GM12891 (cell line): Measurements from ENCODE around the gene CES3.
"Not testable (repeated sequence)": the region's sequence is repeated elsewhere in the genome, so short reads cannot be mapped to it uniquely, and the experiment has no call there.

Experiments
- DNase-seq: peaks from one replicate; pipeline ENCODE4 v3.0.0; 2011; ENCODE audit warnings: low spot score; ENCODE audit not compliant: insufficient read length
- FAIRE-seq: peaks from 2 replicates; lab custom pipeline; 2011; peaks lifted over from hg19 to GRCh38; lab: Jason Lieb, UNC
- PAX5 ChIP-seq: IDR thresholded peaks from 2 replicates; pipeline ENCODE4 v1.6.1; 2011; ENCODE audit warnings: low read length, moderate library complexity, mild to moderate bottlenecking; ENCODE audit not compliant: insufficient read depth, severe bottlenecking
- POLR2A ChIP-seq: IDR thresholded peaks from 2 replicates; pipeline ENCODE4 v1.6.1; 2011; ENCODE audit warnings: low read depth, low read length, control low read depth
- POLR2AphosphoS5 ChIP-seq: IDR thresholded peaks from 2 replicates; pipeline ENCODE4 v1.6.1; 2011; ENCODE audit warnings: low read depth, low read length, control low read depth
- POU2F2 ChIP-seq: IDR thresholded peaks from 2 replicates; pipeline ENCODE4 v1.6.1; 2011; ENCODE audit warnings: low read depth, mild to moderate bottlenecking, control low read depth, low read length, moderate library complexity
- SPI1 ChIP-seq: IDR thresholded peaks from 2 replicates; pipeline ENCODE4 v1.6.1; 2011; ENCODE audit warnings: low read depth, low read length, control low read depth
- TAF1 ChIP-seq: IDR thresholded peaks from 2 replicates; pipeline ENCODE4 v1.6.1; 2011; ENCODE audit warnings: low read depth, low read length, control low read depth

The CES3 gene

DNA sequence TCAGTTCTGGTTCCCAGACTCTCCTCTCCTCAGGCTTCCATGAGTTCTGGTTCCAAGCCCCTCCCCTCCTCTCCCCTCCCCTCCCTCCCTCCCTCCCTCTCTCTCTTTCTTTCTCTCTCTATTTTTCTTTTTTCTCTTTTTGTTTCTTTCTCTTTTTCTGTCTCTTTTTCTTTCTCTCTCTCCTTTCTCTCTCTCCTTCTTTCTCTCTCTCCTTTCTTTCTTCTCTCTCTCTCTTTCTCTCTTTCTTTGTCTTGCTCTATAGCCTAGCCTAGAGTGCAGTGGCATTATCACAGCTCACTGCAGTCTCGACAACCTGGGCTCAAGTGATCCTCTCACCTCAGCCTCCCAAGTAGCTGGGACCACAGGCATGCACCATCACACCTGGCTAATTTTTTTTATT, 796 bp upstream of the CES3 start:
- DNase-seq (no peak), FAIRE-seq (no peak)
- TF ChIP-seq POLR2A (no peak), POU2F2 (no peak), SPI1 (no peak), POLR2AphosphoS5 (no peak), PAX5 (no peak), TAF1 (no peak)

DNA sequence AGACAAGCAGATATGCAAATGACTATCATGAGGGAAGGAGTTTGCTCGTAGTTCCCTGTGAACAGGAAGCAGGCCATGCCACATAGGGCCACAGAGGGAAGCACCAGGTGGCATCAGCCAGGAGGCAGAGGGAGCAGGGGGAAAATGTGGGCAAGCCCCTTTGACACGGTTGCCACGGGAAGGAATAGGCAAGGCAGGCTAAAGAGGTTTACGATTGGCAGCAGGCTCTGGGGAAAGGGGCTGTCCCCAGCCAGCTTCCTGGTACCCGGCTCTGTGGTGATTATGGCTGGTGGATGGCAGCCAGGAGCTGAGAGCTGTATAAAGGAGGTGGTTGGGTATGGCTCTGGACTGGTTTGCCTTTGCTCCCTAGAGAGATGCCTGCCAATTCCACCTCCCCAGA, 848 bp downstream of the CES3 start:
- TF ChIP-seq POLR2AphosphoS5 (no peak), PAX5 (no peak), POU2F2 (no peak), TAF1 (no peak), POLR2A (no peak), SPI1 (no peak)
- no peak for DNase-seq
- FAIRE-seq: peak; percentile 67

- TF ChIP-seq POU2F2 (no peak), PAX5 (no peak), POLR2AphosphoS5 (no peak), POLR2A (no peak), SPI1 (no peak), TAF1 (no peak)
- DNase-seq (no peak), FAIRE-seq (no peak)
These were observed 3.0 kb downstream of the CES3 start for GRCh38 chr16:66964049-66964448.

- no peak for FAIRE-seq
These were observed 7.8 kb downstream of the CES3 start for GRCh38 chr16:66968847-66969246.

DNA sequence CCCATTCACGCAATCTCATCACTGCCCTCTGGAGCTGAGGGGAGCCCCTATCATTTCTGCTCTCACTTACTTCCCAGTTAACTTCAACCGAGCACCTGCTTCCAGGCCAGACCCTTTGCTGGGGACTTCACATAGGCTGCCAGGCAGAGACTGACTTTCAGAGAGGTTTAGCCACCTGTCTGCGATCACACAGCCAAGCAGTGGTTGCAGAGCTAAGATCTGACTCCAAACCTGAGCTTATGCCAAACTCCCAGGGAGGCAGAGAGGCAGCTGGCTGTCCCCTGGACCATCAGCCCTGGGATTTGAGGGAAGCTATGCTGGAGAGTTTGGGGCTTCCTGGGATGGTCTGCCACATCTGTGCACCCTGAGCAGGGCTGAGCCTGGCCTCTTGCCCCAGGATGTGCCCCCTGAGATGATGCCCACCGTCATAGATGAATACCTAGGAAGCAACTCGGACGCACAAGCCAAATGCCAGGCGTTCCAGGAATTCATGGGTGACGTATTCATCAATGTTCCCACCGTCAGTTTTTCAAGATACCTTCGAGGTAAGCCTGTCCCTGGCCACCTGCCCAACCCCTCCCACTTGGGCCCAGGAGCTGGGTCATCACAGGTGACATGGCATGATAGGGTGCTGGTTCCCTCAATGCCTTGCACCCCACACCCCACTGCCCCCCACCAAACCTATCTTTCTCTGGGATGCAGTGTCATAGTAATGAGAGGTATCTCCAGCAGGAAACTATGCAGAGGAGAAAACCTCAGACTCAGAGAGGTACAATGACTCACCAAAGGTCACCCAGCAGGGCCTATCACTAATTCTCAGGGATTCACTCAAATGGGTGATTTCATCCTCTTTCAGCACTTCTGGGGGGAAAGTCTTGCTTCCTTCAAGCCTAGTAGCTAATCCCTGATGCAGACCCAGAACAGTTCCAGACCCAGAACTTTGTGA, 10.0 kb downstream of the CES3 start:
- TF ChIP-seq POLR2A (no peak), PAX5 (no peak), TAF1 (no peak), POU2F2 (no peak), SPI1 (no peak), POLR2AphosphoS5 (no peak)
- FAIRE-seq (peak; percentile 26), DNase-seq (no peak)

More at GRCh38 chr16:66968847-66969246, 7.8 kb downstream of the CES3 start:
- TF ChIP-seq PAX5 (no peak), SPI1 (no peak), POU2F2 (no peak), POLR2AphosphoS5 (no peak), TAF1 (no peak), POLR2A (no peak)
- no peak for DNase-seq

DNA sequence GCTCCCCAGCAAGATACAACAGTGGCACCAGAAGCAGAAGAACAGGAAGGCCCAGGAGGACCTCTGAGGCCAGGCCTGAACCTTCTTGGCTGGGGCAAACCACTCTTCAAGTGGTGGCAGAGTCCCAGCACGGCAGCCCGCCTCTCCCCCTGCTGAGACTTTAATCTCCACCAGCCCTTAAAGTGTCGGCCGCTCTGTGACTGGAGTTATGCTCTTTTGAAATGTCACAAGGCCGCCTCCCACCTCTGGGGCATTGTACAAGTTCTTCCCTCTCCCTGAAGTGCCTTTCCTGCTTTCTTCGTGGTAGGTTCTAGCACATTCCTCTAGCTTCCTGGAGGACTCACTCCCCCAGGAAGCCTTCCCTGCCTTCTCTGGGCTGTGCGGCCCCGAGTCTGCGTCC, 11.9 kb downstream of the CES3 start:
- TF ChIP-seq POLR2A: no peak
- no peak for TF ChIP-seq POU2F2
- TF ChIP-seq POLR2AphosphoS5: no peak
- no peak for TF ChIP-seq PAX5
- FAIRE-seq (no peak), DNase-seq (no peak)

DNA sequence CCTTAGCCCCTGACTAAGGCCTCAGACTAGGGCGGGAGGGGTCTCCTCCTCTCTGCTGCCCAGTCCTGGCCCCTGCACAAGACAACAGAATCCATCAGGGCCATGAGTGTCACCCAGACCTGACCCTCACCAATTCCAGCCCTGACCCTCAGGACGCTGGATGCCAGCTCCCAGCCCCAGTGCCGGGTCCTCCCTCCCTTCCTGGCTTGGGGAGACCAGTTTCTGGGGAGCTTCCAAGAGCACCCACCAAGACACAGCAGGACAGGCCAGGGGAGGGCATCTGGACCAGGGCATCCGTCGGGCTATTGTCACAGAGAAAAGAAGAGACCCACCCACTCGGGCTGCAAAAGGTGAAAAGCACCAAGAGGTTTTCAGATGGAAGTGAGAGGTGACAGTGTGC, 12.7 kb downstream of the CES3 start:
- no peak for DNase-seq
- FAIRE-seq: no peak
- no peak for TF ChIP-seq POLR2A
- no peak for TF ChIP-seq TAF1
- no peak for TF ChIP-seq SPI1
- TF ChIP-seq PAX5: no peak
- no peak for TF ChIP-seq POLR2AphosphoS5
- no peak for TF ChIP-seq POU2F2

DNA sequence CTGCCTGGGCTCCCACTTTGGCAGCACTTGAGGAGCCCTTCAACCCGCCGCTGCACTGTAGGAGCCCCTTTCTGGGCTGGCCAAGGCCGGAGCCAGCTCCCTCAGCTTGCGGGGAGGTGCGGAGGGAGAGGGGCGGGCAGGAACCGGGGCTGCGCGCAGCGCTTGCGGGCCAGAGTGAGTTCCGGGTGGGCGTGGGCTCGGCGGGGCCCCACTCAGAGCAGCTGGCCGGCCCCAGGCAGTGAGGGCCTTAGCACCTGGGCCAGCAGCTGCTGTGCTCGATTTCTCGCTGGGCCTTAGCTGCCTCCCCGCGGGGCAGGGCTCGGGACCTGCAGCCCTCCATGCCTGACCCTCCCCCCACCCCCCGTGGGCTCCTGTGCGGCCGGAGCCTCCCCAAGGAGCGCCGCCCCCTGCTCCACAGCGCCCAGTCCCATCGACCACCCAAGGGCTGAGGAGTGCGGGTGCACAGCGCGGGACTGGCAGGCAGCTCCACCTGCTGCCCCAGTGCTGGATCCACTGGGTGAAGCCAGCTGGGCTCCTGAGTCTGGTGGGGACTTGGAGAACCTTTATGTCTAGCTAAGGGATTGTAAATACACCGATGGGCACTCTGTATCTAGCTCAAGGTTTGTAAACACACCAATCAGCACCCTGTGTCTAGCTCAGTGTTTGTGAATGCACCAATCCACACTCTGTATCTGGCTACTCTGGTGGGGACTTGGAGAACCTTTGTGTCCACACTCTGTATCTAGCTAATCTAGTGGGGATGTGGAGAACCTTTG, 13.3 kb downstream of the CES3 start:
- not testable (repeated sequence) for FAIRE-seq, DNase-seq

- DNase-seq: not testable (repeated sequence)
These were observed 13.8 kb downstream of the CES3 start for GRCh38 chr16:66974932-66975246.

GRCh38 chr16:66975302-66975893, 14.3 kb downstream of the CES3 start:
- no peak for TF ChIP-seq PAX5
- TF ChIP-seq POLR2AphosphoS5: no peak
- TF ChIP-seq POU2F2: no peak
- TF ChIP-seq TAF1: no peak
- TF ChIP-seq POLR2A: no peak
- TF ChIP-seq SPI1: no peak
- DNase-seq (no peak), FAIRE-seq (no peak)

More at GRCh38 chr16:66974932-66975246, 13.8 kb downstream of the CES3 start:
- FAIRE-seq: not testable (repeated sequence)
